Stimulated activated CD4-positive, alpha-beta T cell treated with anti-CD3 and anti-CD28 coated beads, TNF-alpha, amount 100 ng/mL, for 48 hours (primary cell): ENCODE results near the gene H1-8.
"Not testable (repeated sequence)": the region's sequence is repeated elsewhere in the genome, so short reads cannot be mapped to it uniquely, and the experiment has no call there.

ENCODE experiments used
- DNase-seq, 3 donors: peaks; one replicate each; pipeline ENCODE4 v3.0.0-alpha.2; 2020; ENCODE audit warnings: low read depth in 3 of 3

The H1-8 gene

GRCh38 chr3:129543156-129543790 lies at the start of gene H1-8:
Gene H1-8, plus strand, starts transcription at chr3:129543175. Its CDS starts 44 bp downstream, at chr3:129543219.
- DNase-seq = no peak

GRCh38 chr3:129493206-129493605 lies 49.8 kb upstream of the H1-8 start:
- DNase-seq = no peak

- DNase-seq = not testable (repeated sequence)
Measured at GRCh38 chr3:129494499-129494898, 48.5 kb upstream of the H1-8 start.

GRCh38 chr3:129495006-129495639 lies 47.9 kb upstream of the H1-8 start:
- not testable (repeated sequence) for DNase-seq

GRCh38 chr3:129497876-129498275 lies 45.1 kb upstream of the H1-8 start:
- not testable (repeated sequence) for DNase-seq

GRCh38 chr3:129498603-129499488 lies 44.1 kb upstream of the H1-8 start:
- DNase-seq = not testable (repeated sequence)

GRCh38 chr3:129499604-129500333 lies 43.2 kb upstream of the H1-8 start:
- not testable (repeated sequence) for DNase-seq

- no peak for DNase-seq
Measured at GRCh38 chr3:129500334-129500658, 42.7 kb upstream of the H1-8 start.

GRCh38 chr3:129501630-129502029 lies 41.3 kb upstream of the H1-8 start:
- DNase-seq = no peak

GRCh38 chr3:129502641-129503408 lies 40.1 kb upstream of the H1-8 start:
- no peak for DNase-seq

GRCh38 chr3:129503471-129504291 lies 39.3 kb upstream of the H1-8 start:
- no peak for DNase-seq

- DNase-seq = no peak
Measured at GRCh38 chr3:129504471-129505100, 38.4 kb upstream of the H1-8 start.

GRCh38 chr3:129505341-129505740 lies 37.6 kb upstream of the H1-8 start:
- no peak for DNase-seq

- DNase-seq = no peak
Measured at GRCh38 chr3:129506231-129506742, 36.7 kb upstream of the H1-8 start.

GRCh38 chr3:129507181-129507831 lies 35.7 kb upstream of the H1-8 start:
- no peak for DNase-seq

- no peak for DNase-seq
Measured at GRCh38 chr3:129512595-129512994, 30.4 kb upstream of the H1-8 start.

GRCh38 chr3:129513705-129514104 lies 29.3 kb upstream of the H1-8 start:
- DNase-seq = no peak

GRCh38 chr3:129514110-129514509 lies 28.9 kb upstream of the H1-8 start:
- no peak for DNase-seq

- no peak for DNase-seq
Measured at GRCh38 chr3:129514563-129514962, 28.4 kb upstream of the H1-8 start.
